Stimulated activated CD4-positive, alpha-beta T cell treated with anti-CD3 and anti-CD28 coated beads, Interleukin-15, amount 100 ng/mL, for 1 hour (primary cell): ENCODE results near the gene UTP20.

ENCODE experiments used
- DNase-seq, 2 donors: peaks; one replicate each; pipeline ENCODE4 v3.0.0-alpha.2; 2020; ENCODE audit warnings: low read depth in 1 of 2, low spot score in 1 of 2

The UTP20 gene

GRCh38 chr12:101424620-101425019 is 144.7 kb downstream of the UTP20 start:
- no peak for DNase-seq

- DNase-seq: no peak
These were observed 150.6 kb downstream of the UTP20 start for GRCh38 chr12:101430456-101430855.

- no peak for DNase-seq
These were observed 156.2 kb downstream of the UTP20 start for GRCh38 chr12:101436136-101436535.
